Activated naive CD8-positive, alpha-beta T cell (primary cell): Measurements from ENCODE around the gene DRD1.

Source experiments
- H3K27ac Mint-ChIP-seq: one replicate; pipeline ENCODE4 v1.8.0; 2021; ENCODE audit warnings: mixed read lengths
- H3K27me3 Mint-ChIP-seq: one replicate; pipeline ENCODE4 v1.8.0; 2021; ENCODE audit warnings: mixed read lengths
- H3K36me3 Mint-ChIP-seq: one replicate; pipeline ENCODE4 v1.8.0; 2021; ENCODE audit warnings: mixed read lengths
- H3K4me1 Mint-ChIP-seq: one replicate; pipeline ENCODE4 v1.8.0; 2021; ENCODE audit warnings: low read depth, mixed read lengths
- H3K4me3 Mint-ChIP-seq: one replicate; pipeline ENCODE4 v1.8.0; 2021; ENCODE audit warnings: mild to moderate bottlenecking, mixed read lengths
- H3K9me3 Mint-ChIP-seq: one replicate; pipeline ENCODE4 v1.8.0; 2021; ENCODE audit warnings: low read depth, mixed read lengths

Gene DRD1

GRCh38 chr5:175444060-175444904 is at the start of gene DRD1:
Gene DRD1 (minus strand): TSS chr5:175444182. CDS start chr5:175443099, 1,083 bp downstream.
- peaks cover 41% of the 10 kb centered on the region for H3K27me3 Mint-ChIP-seq
- H3K36me3 Mint-ChIP-seq, result no peaks in the 10 kb centered on the region
- no peaks in the 10 kb centered on the region for H3K9me3 Mint-ChIP-seq
- H3K27ac Mint-ChIP-seq, result no peak within 1 kb of the TSS
- H3K4me1 Mint-ChIP-seq, result peaks cover 7% of the 10 kb centered on the region
- H3K4me3 Mint-ChIP-seq, result peak within 1 kb of the TSS; percentile 85

DNA sequence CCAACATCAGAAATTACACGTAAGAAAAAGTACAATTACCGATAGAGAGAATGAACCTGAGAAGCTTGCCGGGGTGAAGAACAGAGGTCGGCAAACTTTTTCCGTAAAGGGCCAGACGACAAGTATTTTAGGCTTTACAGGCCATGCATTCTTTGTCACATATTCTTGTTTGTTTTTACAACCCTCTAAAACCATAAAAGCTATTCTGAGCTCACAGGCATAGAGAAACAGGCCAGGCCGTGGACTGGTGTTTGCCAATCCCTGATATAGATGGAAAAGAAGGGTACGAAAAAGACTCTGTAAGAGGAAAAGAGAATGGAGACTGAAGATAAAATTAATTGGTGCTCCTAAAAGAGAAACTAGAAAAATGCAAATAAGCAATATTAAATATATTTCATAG is 49.7 kb upstream of the DRD1 start:
- Mint-ChIP-seq H3K9me3 (no peaks in the 10 kb centered on the region), H3K4me3 (peak overlapping the region; percentile 17), H3K4me1 (peaks cover 59% of the 10 kb centered on the region), H3K36me3 (peaks cover 33% of the 10 kb centered on the region), H3K27ac (peak overlapping the region; percentile 94), H3K27me3 (no peaks in the 10 kb centered on the region)

DNA sequence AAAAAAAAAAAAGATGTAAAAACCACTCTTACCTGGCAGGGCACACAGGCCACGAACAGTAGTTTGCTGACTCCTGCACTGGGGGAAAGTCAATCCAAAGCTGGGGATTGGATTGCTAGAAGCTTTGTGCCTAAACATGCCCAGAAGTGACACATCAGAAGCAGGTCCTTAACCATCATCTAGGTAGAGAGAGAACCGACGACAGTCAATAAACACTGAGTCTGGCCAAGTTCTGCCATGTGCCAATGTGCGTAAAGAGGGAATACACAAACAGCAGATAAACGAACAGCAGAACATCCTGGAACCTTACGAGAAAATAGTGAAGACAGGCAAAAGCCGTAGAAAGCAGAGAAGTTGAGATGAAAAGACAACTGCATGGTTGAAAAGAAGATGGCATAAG is 49.3 kb upstream of the DRD1 start:
- peak overlapping the region; percentile 17 for H3K4me3 Mint-ChIP-seq
- peaks cover 36% of the 10 kb centered on the region for H3K36me3 Mint-ChIP-seq
- H3K9me3 Mint-ChIP-seq, result no peaks in the 10 kb centered on the region
- H3K27ac Mint-ChIP-seq, result peak overlapping the region; percentile 94
- H3K4me1 Mint-ChIP-seq, result peaks cover 60% of the 10 kb centered on the region
- H3K27me3 Mint-ChIP-seq, result no peaks in the 10 kb centered on the region

GRCh38 chr5:175491223-175491622 is 47.2 kb upstream of the DRD1 start:
- Mint-ChIP-seq H3K27ac (no peak overlapping the region), H3K36me3 (peaks cover 36% of the 10 kb centered on the region), H3K27me3 (no peaks in the 10 kb centered on the region), H3K9me3 (no peaks in the 10 kb centered on the region), H3K4me1 (peaks cover 68% of the 10 kb centered on the region), H3K4me3 (no peak overlapping the region)

- peak overlapping the region; percentile 84 for H3K27ac Mint-ChIP-seq
- H3K9me3 Mint-ChIP-seq, result no peaks in the 10 kb centered on the region
- H3K27me3 Mint-ChIP-seq, result no peaks in the 10 kb centered on the region
- H3K36me3 Mint-ChIP-seq, result peaks cover 32% of the 10 kb centered on the region
- H3K4me3 Mint-ChIP-seq, result peak overlapping the region; percentile 57
- peaks cover 77% of the 10 kb centered on the region for H3K4me1 Mint-ChIP-seq
These were observed 45.9 kb upstream of the DRD1 start for GRCh38 chr5:175489693-175490443.

- peak overlapping the region; percentile 70 for H3K27ac Mint-ChIP-seq
- peak overlapping the region; percentile 70 for H3K4me3 Mint-ChIP-seq
These were observed 43.7 kb upstream of the DRD1 start for GRCh38 chr5:175487514-175488222.

DNA sequence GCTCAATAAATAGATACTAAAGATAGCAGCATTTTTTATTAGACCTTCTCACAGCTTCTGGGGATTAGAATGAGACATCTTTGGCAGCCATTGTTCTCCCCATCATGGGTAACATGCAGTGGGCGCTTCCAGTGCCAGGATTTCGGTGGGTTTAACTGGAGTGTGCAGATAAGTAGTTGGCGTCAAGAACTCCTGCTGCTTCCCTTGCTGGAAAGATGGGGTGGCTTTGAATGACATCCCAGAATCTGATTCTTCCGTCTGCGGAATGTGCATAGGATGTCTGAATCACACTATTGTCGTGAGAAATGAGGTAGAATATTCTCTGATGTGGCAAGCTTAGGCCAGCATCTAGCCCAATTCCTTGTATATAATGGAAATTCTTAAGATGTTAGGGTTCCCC is 41.6 kb upstream of the DRD1 start:
- H3K36me3 Mint-ChIP-seq, result peaks cover 43% of the 10 kb centered on the region
- H3K9me3 Mint-ChIP-seq, result no peaks in the 10 kb centered on the region
- H3K27ac Mint-ChIP-seq, result peak overlapping the region; percentile 56
- H3K4me3 Mint-ChIP-seq, result peak overlapping the region; percentile 11
- H3K4me1 Mint-ChIP-seq, result peaks cover 94% of the 10 kb centered on the region
- H3K27me3 Mint-ChIP-seq, result no peaks in the 10 kb centered on the region

More at GRCh38 chr5:175487514-175488222, 43.7 kb upstream of the DRD1 start:
- H3K4me1 Mint-ChIP-seq, result peaks cover 80% of the 10 kb centered on the region
- peaks cover 35% of the 10 kb centered on the region for H3K36me3 Mint-ChIP-seq
- H3K27me3 Mint-ChIP-seq, result no peaks in the 10 kb centered on the region
- no peaks in the 10 kb centered on the region for H3K9me3 Mint-ChIP-seq

- Mint-ChIP-seq H3K27ac (peak overlapping the region; percentile 56), H3K36me3 (peaks cover 47% of the 10 kb centered on the region), H3K4me1 (peaks cover 91% of the 10 kb centered on the region), H3K27me3 (no peaks in the 10 kb centered on the region), H3K9me3 (no peaks in the 10 kb centered on the region), H3K4me3 (peak overlapping the region; percentile 40)
These were observed 40.8 kb upstream of the DRD1 start for GRCh38 chr5:175484829-175485228.

GRCh38 chr5:175484322-175484721 is 40.3 kb upstream of the DRD1 start:
- H3K27ac Mint-ChIP-seq, result peak overlapping the region; percentile 56
- peak overlapping the region; percentile 97 for H3K4me3 Mint-ChIP-seq
- H3K27me3 Mint-ChIP-seq, result no peaks in the 10 kb centered on the region
- peaks cover 87% of the 10 kb centered on the region for H3K4me1 Mint-ChIP-seq
- H3K9me3 Mint-ChIP-seq, result no peaks in the 10 kb centered on the region
- H3K36me3 Mint-ChIP-seq, result peaks cover 48% of the 10 kb centered on the region

- Mint-ChIP-seq H3K9me3 (no peaks in the 10 kb centered on the region), H3K4me3 (peak overlapping the region; percentile 97), H3K27ac (peak overlapping the region; percentile 90), H3K4me1 (peaks cover 77% of the 10 kb centered on the region), H3K36me3 (peaks cover 42% of the 10 kb centered on the region), H3K27me3 (no peaks in the 10 kb centered on the region)
These were observed 39.4 kb upstream of the DRD1 start for GRCh38 chr5:175483337-175483736.

DNA sequence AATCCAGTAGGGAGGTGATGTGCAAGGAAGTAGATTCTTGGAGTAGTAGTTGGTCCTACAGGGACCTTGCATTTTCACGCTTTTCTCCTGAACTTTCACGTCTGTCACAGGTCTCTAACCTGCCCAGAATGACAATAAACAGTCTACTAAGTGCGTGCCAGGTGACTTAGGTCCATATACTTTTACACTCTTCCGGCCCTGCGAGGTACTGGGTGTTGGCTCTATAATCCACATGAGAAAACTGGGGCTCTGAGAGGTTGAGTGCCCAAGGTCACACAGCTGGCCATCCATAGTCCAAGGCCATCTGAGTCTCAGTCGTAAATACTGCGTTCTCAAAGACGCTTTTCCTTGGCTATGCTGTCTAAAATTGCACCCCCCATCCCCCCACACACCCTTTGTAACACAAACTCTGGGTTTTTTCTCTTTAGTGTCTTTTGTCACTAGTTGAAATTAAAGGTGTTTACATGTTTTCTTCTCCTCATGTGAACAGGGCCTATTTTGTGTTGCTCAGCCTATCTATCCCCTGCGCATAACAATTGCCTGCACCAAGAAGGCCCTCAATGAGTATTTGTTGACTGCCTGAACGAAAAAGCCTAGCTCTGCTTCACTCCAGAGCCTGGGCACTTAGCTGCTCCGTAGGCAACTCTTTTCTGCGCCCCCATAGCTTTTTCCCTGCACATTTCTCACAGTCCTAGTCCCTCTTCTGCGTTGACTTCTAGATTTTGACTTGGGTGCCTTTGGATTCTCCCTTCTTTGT is 35.3 kb upstream of the DRD1 start:
- peaks cover 38% of the 10 kb centered on the region for H3K36me3 Mint-ChIP-seq
- no peaks in the 10 kb centered on the region for H3K27me3 Mint-ChIP-seq
- H3K4me3 Mint-ChIP-seq, result peak overlapping the region; percentile 97
- no peaks in the 10 kb centered on the region for H3K9me3 Mint-ChIP-seq
- peaks cover 57% of the 10 kb centered on the region for H3K4me1 Mint-ChIP-seq
- H3K27ac Mint-ChIP-seq, result peak overlapping the region; percentile 96

GRCh38 chr5:175478384-175479124 is 34.6 kb upstream of the DRD1 start, which contains the start of gene SFXN1:
Gene SFXN1 (plus strand): TSS chr5:175478560. CDS start chr5:175492104, 13,544 bp downstream.
- Mint-ChIP-seq H3K9me3 (no peaks in the 10 kb centered on the region), H3K27me3 (no peaks in the 10 kb centered on the region), H3K4me3 (peak within 1 kb of the TSS; percentile 97), H3K36me3 (peaks cover 31% of the 10 kb centered on the region), H3K27ac (peak within 1 kb of the TSS; percentile 96), H3K4me1 (peaks cover 49% of the 10 kb centered on the region)

GRCh38 chr5:175478008-175478383 is 34.0 kb upstream of the DRD1 start:
- Mint-ChIP-seq H3K4me1 (peaks cover 44% of the 10 kb centered on the region), H3K9me3 (no peaks in the 10 kb centered on the region), H3K27me3 (no peaks in the 10 kb centered on the region), H3K27ac (peak overlapping the region; percentile 82), H3K36me3 (peaks cover 26% of the 10 kb centered on the region), H3K4me3 (peak overlapping the region; percentile 91)
